Activated T-cell treated with anti-CD3 and anti-CD28 coated beads, Interleukin-2, amount 50 U/mL, for 4 hours (primary cell): Measurements from ENCODE around the gene ZNF514. TPM values are rescaled to one million over a fixed set of nuclear protein-coding genes. Genes with fewer than 3 reads are reported as not detected.
"Not testable (repeated sequence)": the region's sequence is repeated elsewhere in the genome, so short reads cannot be mapped to it uniquely, and the experiment has no call there.

Experiments
- ATAC-seq, 2 donors: fragments of 200-7000 bp; cut with Tn5 transposase; one replicate each; pipeline ENCODE4 v1.10.0; 2021
- DNase-seq: peaks from one replicate; pipeline ENCODE4 v3.0.0-alpha.2; 2020
- H3K27me3 Mint-ChIP-seq: one replicate; pipeline ENCODE4 v1.8.0; 2021; ENCODE audit warnings: low read depth, mixed read lengths
- H3K36me3 Mint-ChIP-seq: one replicate; pipeline ENCODE4 v1.8.0; 2022; ENCODE audit warnings: mixed read lengths; ENCODE audit not compliant: insufficient read depth
- H3K4me1 Mint-ChIP-seq: one replicate; pipeline ENCODE4 v1.8.0; 2021; ENCODE audit warnings: low read depth, mixed read lengths
- H3K4me3 Mint-ChIP-seq: one replicate; pipeline ENCODE4 v1.8.0; 2021; ENCODE audit warnings: mild to moderate bottlenecking, moderate library complexity, mixed read lengths
- H3K9me3 Mint-ChIP-seq: one replicate; pipeline ENCODE4 v1.8.0; 2021; ENCODE audit warnings: mixed read lengths
- total RNA-seq, 3 donors: library from RNA; stranded (reverse); gene quantifications; one replicate each; pipeline ENCODE4 v1.2.1, GENCODE V29; 2021

The ZNF514 gene
- total RNA-seq, 3 donors from 2014 or later, result 4.9 to 6.7 (median 5.7) TPM

GRCh38 chr2:95106081-95106480, 53.6 kb downstream of the ZNF514 start:
- Mint-ChIP-seq H3K27me3 (no peaks in the 10 kb centered on the region), H3K4me3 (no peak overlapping the region), H3K4me1 (no peaks in the 10 kb centered on the region), H3K9me3 (no peaks in the 10 kb centered on the region), H3K36me3 (peaks cover 49% of the 10 kb centered on the region)
- DNase-seq (no peak), ATAC-seq (no peak)

GRCh38 chr2:95104606-95105005, 55.0 kb downstream of the ZNF514 start:
- Mint-ChIP-seq H3K4me1 (no peaks in the 10 kb centered on the region), H3K36me3 (peaks cover 50% of the 10 kb centered on the region), H3K4me3 (no peak overlapping the region), H3K27me3 (no peaks in the 10 kb centered on the region), H3K9me3 (no peaks in the 10 kb centered on the region)
- no peak for DNase-seq
- ATAC-seq, result no peak

- no peaks in the 10 kb centered on the region for H3K27me3 Mint-ChIP-seq
- no peak overlapping the region for H3K4me3 Mint-ChIP-seq
- DNase-seq (no peak), ATAC-seq (no peak)
- peaks cover 57% of the 10 kb centered on the region for H3K36me3 Mint-ChIP-seq
- H3K9me3 Mint-ChIP-seq, result no peaks in the 10 kb centered on the region
- H3K4me1 Mint-ChIP-seq, result peaks cover 18% of the 10 kb centered on the region
Measured at GRCh38 chr2:95099910-95100309, 59.7 kb downstream of the ZNF514 start.

GRCh38 chr2:95098273-95098672, 61.4 kb downstream of the ZNF514 start:
- not testable (repeated sequence) for H3K27me3 Mint-ChIP-seq

More at GRCh38 chr2:95098273-95098672, 61.4 kb downstream of the ZNF514 start:
- DNase-seq, H3K9me3 Mint-ChIP-seq, H3K4me3 Mint-ChIP-seq, ATAC-seq: not testable (repeated sequence)
- H3K36me3 Mint-ChIP-seq, result peaks cover 61% of the 10 kb centered on the region
- peaks cover 20% of the 10 kb centered on the region for H3K4me1 Mint-ChIP-seq

Other genes starting within 250 kb of the ZNF514 start
- 1 to 10 TPM; 5.6 to 6.1 (median 6.1) TPM for gene MAL, start 134.1 kb downstream of the ZNF514 start, total RNA-seq
- 10 to 100 TPM; 67.4 to 71.8 (median 70.2) TPM for gene MRPS5, start 38.0 kb downstream of the ZNF514 start, total RNA-seq
- gene ZNF2, start 6.0 kb upstream of the ZNF514 start, total RNA-seq, result 1 to 10 TPM; 2.0 to 3.2 (median 2.1) TPM
- gene ZNF892, start 47.7 kb upstream of the ZNF514 start, total RNA-seq, result 1 to 10 TPM; 2.6 to 3.2 (median 2.9) TPM
- under 1 TPM; 0.53 to 0.66 (median 0.63) TPM for gene PROM2, start 114.6 kb upstream of the ZNF514 start, total RNA-seq
- gene KCNIP3, start 137.5 kb upstream of the ZNF514 start, total RNA-seq, result not detected
- gene FAHD2A, start 242.9 kb upstream of the ZNF514 start, total RNA-seq, result 10 to 100 TPM; 13.9 to 15.8 (median 15.3) TPM